Right ventricle myocardium inferior (tissue), 1 donor: Measurements from ENCODE around the gene USH2A. TPM values are rescaled to one million over a fixed set of nuclear protein-coding genes. Genes with fewer than 3 reads are reported as not detected.

Experiments
- ATAC-seq: fragments of 200-7000 bp; cut with Tn5 transposase; one replicate; pipeline ENCODE4 v1.9.1; 2020; ENCODE audit warnings: mild to moderate bottlenecking, moderate library complexity
- DNase-seq: peaks from one replicate; pipeline ENCODE4 v3.0.0; 2021; ENCODE audit errors: missing footprints
- intact Hi-C: fragments of 100-400 bp; cut with DNase I; formaldehyde crosslinking; loops from one replicate; pipeline ENCODE4 v1.11.0; 2022
- long read RNA-seq: library from polyadenylated mRNA; unstranded; transcript quantifications from one replicate; pipeline ENCODE4 v2.0.0, GENCODE V29; 2021
- total RNA-seq: library from RNA; stranded (reverse); fragmentation: NEBNext Ultra II Directional; extraction: Animal tissue kit (Norgen Biotek cat#: 25700); gene quantifications from one replicate; pipeline ENCODE4 v1.2.1, GENCODE V29; 2021
- donor health status: DM: no; HTN: yes; CAD: no; lungs with severe emphysema.

USH2A gene
- total RNA-seq, result 1.3 TPM
- long read RNA-seq, result 0 reads

DNA sequence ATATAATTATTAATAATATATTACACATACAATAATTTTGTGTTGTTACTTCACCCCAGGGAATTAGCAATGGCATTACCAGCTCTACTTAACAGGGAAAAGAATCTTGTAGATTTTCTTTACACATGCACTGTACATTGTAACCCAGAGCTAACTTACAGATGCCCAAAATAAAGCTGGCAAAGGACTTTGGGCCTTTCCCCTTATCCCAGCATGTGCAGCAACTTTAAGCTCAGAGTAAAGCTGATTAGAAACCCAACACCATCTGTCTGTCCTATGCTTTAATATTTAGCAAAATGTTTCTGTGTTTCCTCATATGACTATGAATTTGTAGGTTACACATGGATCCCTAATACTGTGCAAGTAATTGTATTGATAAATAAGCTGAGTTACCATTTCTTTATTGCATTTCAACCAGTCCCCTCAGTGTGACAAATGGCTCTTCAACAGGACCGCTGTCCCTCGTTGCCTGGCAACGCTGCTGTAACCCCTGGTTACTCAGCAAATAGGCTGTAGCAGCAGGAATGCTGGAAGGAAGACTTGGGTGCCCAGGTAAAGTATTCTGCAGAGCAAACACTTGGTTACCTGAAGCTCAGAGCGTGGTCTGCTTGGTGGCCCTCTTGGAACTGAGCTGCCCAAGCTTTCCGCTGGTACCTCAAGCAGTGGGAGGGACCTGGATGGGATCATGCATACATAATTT, at the start of gene USH2A:
USH2A (minus strand) TSS at position 628 of the 700 bp plus-strand sequence. CDS start 1,112 bp downstream, outside the sequence.
- DNase-seq (no peak), ATAC-seq (no peak)
- intact Hi-C loops, result no loop called here

- DNase-seq, result no peak
- no peak for ATAC-seq
- intact Hi-C loops, result no loop called here
Observed at GRCh38 chr1:216466162-216466801, 43.0 kb upstream of the USH2A start.

DNA sequence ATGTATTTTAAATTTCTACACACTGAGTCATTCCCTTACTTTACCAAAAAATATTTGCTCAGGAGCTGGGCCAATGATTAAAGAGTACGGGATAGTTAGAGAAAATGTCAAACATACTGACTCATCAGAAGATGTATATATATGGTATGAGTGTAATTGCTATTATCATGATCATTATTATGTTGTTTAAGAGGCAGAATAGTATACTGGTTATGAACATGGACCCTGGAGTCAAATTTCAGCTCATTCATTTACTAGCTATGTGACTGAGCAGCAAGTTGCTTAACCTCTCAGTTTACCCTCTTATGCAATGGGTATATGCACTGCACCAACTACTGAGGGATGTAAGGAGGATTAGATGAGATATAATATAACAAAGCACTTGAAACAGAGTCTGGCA, 41.2 kb upstream of the USH2A start:
- ATAC-seq (no peak), DNase-seq (no peak)
- intact Hi-C loops, result no loop called here

DNA sequence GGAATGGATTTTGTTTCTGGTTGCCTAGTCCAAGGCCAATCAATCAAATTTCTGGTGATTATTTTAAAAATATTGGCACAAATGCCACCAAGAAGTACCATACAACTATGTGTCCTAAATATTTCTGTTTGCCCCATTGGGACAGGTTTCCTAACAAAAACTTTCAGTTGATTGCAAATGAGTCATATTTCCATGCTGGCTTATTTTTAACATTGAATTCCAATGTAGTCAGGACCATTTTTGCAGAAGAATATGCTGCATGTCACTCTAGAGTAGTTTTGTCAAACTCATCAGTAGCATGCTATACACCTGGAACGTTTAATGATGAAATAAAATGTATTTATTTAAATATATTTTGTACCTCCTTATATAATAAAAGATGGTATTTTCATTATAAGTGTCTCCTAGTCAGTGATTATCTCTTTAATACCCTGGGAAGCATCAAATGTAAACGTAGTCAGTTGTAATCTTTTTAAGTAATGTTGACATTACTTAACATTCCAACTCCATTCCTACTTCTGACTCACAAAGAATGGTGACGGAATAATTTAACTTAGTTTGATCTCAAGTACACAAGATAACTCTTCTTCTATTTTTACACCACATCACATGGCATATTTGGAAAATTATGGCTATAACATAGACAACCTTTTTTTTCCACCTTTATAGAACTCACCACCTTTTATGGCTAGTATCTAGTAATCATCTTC, 39.0 kb upstream of the USH2A start:
- DNase-seq (no peak), ATAC-seq (no peak)
- intact Hi-C loops, result no loop called here

DNA sequence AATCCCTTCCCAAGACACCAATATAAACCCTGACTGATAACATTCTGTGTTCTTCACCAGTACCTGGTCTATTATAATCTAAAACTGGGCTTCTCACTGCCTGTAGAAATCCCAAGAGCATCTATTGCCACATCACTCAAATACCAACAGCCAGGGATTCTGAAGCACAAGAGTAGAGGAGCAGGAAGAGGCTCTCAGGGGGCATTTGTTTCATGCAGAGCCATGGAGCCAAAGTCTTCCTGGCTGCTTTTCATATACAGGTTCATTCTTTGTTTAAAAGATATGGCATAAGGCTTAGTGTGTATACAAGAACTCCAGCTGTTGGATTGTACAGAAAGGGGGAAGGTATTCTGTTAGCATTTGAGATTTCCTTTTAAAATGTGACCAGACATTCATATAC, 38.2 kb upstream of the USH2A start:
- intact Hi-C loops, result no loop called here
- ATAC-seq (no peak), DNase-seq (no peak)

- intact Hi-C loops, result no loop called here
- ATAC-seq (no peak), DNase-seq (no peak)
Observed at GRCh38 chr1:216459651-216460207, 36.5 kb upstream of the USH2A start.

DNA sequence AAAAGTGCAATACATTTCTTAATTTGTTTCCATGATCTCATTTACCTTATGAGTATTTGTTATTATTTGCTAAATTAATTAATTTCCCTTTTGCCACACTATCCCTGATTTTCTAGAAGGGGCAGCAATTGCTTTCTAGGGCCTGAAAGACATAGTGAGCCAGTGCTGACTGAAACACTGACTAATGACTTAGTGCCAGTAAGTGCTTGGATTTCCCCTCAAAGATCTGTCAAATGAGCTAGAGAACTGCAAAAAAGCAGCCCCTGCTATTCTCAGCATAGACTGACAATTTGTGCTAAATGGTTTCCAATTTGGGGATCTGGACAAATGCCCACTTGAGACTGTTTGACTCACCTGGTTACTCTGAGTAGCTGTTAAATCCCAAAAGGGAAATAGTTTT, 35.6 kb upstream of the USH2A start:
- no peak for DNase-seq
- intact Hi-C loops, result no loop called here
- ATAC-seq, result no peak

DNA sequence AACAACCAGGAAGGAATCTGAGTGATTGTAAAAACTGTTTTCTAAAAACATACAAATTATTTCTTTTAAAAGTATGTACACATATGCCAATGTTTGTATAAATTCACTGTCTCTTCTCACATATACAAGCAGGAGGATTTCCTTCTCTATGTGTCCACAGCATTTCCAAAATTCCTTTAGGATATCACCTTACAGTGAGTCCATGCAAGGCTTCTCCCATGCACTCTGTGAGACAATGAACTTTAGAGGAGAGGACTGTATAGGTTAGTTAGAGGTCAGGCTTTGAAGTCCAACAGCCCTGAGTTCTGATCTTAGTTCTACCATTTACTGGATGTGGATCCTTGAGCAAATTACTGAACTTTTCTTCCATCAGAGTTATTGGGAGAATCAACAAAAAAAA, 34.1 kb upstream of the USH2A start:
- intact Hi-C loops, result no loop called here
- DNase-seq (no peak), ATAC-seq (no peak)

- ATAC-seq (no peak), DNase-seq (no peak)
- intact Hi-C loops, result no loop called here
Observed at GRCh38 chr1:216456682-216457081, 33.4 kb upstream of the USH2A start.

GRCh38 chr1:216453777-216454176, 30.5 kb upstream of the USH2A start:
- DNase-seq (no peak), ATAC-seq (no peak)
- intact Hi-C loops, result no loop called here

DNA sequence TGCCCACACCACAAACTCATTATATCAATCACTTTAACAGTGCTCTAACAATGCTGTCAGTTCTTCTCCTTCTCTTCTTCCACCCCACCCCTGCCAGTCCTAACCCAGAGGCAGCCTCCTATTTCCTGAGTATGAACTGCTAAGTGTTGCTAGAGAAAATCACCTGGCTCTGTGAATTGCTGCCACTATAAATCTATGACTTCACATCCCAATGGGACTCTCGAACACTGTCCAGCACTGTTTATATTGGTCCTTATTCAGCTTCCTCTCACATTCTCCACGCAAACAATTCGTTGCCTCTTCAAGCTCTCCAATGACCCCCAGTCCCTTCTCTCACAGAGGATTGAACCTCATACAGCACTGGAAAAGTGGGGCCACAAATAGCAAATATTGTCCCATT, 27.0 kb upstream of the USH2A start:
- ATAC-seq (no peak), DNase-seq (no peak)
- intact Hi-C loops, result no loop called here

DNA sequence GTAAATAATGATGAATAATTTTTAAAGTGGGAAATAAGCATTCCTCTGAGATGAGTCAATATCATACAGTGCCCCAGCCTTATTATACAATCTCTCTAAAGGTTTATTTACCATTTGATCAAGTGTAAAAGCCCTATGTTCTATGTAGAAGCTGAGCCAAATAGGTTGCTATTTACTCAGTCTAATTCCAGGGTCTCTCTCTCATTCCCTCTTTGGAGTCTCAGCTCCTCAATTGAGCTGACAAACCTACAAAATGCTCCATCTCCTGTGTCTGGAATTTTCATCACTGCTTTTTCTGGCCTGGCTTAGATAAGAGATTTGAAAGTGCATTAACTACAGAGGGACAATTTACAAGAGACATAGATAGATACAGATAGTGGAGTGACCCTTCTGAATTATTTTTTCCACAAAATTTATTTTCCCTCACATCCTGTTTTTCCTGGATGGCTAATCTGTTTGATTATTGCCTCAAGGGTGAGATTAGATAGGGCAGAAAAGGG, 24.8 kb upstream of the USH2A start:
- ATAC-seq (no peak), DNase-seq (no peak)
- intact Hi-C loops, result no loop called here

- ATAC-seq (no peak), DNase-seq (no peak)
- intact Hi-C loops, result no loop called here
Observed at GRCh38 chr1:216437603-216438002, 14.4 kb upstream of the USH2A start.

- intact Hi-C loops, result no loop called here
- ATAC-seq (no peak), DNase-seq (no peak)
Observed at GRCh38 chr1:216434232-216434631, 11.0 kb upstream of the USH2A start.

GRCh38 chr1:216433175-216433574, 9.9 kb upstream of the USH2A start:
- DNase-seq (no peak), ATAC-seq (no peak)
- intact Hi-C loops, result no loop called here

GRCh38 chr1:216430744-216431143, 7.5 kb upstream of the USH2A start:
- no peak for DNase-seq
- no peak for ATAC-seq

GRCh38 chr1:216425577-216425976, 2.3 kb upstream of the USH2A start:
- DNase-seq (no peak), ATAC-seq (no peak)
- intact Hi-C loops, result no loop called here

More at GRCh38 chr1:216430744-216431143, 7.5 kb upstream of the USH2A start:
- intact Hi-C loops, result no loop called here

DNA sequence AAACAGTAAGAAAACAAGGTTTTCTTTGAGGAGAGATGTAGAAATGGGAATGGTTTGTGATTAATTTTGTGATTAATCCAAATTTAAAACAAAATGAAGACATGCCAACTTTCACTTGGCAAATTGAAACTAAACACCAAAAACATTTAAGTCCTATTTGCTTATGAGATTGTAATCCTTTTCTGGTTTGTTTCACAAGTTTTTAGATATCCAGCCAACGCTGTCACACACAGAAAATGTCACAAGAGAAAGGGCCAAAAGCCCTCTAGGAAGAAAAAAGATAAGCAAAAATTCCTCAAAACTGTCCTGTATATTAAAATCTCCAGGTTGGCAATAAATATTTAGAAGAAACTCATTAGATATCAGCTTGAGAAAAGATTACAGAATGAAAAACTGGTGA, 2.5 kb downstream of the USH2A start:
- intact Hi-C loops, result no loop called here
- no peak for DNase-seq
- ATAC-seq, result no peak

- no peak for DNase-seq
- no peak for ATAC-seq
- intact Hi-C loops, result no loop called here
Observed at GRCh38 chr1:216420263-216420662, 3.0 kb downstream of the USH2A start.

DNA sequence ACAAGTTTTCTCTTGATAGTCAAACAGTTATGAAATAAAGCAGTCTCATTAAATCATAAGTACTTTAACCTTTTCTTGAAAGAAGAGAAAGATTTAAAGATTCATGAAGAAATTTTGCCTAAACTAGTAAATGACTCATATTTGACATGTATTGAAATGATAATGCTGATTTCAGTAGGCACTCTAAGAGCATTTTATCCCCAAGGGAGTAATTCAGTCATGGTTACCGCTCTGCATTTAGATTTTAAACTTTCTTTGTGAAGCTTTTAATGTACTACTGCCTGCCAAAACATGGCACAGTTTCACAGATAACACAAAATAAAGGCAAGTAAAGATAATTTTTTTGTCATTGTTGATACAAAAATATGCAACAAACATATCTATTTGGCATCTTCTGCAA, 6.8 kb downstream of the USH2A start:
- DNase-seq, result no peak
- intact Hi-C loops, result no loop called here
- no peak for ATAC-seq
